ENCODE data around the gene KIF7.

The KIF7 gene

DNA sequence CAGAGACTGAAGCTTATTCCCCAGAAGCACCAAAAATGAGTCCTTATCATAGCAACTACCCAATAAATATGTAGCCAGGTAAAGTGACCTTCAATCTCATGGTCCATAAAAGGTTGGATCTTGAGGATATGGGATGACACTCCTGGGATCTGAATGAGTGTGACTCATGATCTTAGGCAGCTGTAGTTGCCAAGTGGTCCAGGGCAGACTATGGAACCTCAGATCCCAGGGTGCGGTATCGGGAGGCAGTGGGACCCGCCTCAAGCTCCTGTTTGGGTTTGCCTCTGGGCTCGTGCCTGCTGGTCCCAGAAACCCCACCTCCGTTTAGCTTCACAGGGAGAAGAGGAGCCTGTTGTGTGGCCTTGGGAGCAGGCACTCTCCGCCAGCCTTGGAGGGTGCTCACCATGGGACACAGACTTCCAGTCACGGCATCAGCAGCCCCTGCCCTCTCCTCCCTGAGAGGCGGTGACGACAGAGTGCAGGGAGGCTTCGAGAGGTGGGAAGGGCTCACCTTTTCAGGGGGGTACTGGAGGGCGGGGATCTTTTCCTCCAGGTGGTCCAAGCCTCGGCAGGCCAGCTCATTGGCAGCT lies 15.8 kb upstream of the KIF7 start:
- DNase-seq: no peak

DNA sequence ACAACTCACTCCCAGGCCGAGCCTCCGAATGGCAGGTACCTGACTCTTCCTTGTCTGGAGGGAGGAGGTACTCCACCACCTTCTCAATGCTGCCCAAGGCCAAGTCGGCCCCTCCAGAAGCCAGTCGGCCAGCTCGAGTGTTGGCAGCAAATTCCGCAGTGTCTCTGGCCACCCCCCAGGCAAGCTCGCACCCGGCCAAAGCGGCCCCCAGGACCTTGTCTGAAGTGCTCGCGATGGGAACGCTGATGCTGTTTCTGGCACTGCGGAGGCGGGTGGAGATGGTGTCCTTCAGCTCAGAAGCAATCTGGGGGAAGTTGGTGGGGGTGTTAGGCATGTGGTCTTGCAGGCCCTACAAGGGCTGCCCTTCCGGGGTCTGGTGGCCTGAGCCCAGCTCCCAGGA lies 14.7 kb upstream of the KIF7 start:
- DNase-seq: no peak

GRCh38 chr15:89669309-89669865 lies 14.1 kb upstream of the KIF7 start:
- no peak for DNase-seq

DNA sequence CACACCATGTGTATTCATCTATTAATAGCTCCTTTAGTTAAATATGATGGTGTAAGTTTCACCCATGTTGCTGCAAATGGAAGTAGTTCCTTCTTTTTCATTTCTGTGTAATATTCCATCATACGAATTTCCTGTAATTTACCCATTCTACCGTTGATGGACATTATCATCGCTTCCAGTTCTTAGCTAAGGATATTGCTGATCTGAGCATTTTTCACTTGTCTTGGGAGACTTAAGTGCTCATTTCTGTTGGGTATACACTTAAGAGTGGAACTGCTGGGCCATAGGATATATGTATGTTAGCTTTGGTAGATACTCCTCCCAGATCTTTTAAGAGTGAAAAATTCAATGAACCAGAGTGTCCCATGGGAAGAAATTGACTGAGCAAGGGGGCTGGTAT lies 12.9 kb upstream of the KIF7 start:
- DNase-seq: no peak

- no peak for DNase-seq
Observed at GRCh38 chr15:89667706-89667960, 12.4 kb upstream of the KIF7 start.

GRCh38 chr15:89666858-89667705 lies 11.8 kb upstream of the KIF7 start:
- no peak for DNase-seq

- no peak for DNase-seq
Observed at GRCh38 chr15:89666184-89666857, 11.1 kb upstream of the KIF7 start.

DNA sequence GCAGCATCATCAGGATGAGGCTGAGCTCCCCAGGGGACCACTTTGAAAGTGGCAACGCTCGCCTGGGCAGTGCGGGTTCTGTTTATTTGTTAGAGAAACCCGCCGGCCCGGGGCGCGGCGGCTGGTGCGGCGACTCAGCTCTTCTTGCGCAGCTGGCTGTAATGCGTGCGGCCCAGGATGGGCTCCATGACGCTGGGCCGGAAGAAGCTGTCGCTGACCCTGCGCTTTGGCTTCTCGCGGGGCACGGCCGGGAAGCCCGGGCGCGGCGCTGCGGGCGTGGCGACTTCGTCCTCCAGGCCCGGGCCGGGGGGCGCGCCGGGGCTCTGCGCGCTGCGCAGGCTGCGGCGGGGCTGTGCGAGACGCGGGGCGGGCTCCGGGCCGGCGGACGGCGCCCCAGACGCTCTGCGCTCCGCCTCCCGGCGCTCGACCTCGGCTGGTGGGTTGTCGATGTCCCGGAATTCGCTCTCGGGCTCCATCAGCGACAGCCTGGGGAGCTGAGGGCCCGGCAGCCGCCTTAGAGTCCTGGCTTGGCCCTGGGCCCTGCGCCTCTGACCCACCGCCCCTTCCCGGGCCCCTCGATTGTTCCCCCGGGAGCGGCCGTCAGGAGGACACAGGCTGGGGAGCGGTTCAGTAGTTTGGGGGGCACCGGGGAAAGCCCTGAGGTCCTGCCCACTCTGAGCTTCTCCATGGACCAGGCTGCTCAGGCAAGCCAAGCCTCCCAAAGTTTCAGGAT lies 10.3 kb upstream of the KIF7 start:
- DNase-seq: no peak

GRCh38 chr15:89664441-89665350 lies 9.4 kb upstream of the KIF7 start:
- DNase-seq: no peak

- DNase-seq: no peak
Observed at GRCh38 chr15:89662893-89663626, 7.8 kb upstream of the KIF7 start.

- no peak for DNase-seq
Observed at GRCh38 chr15:89660556-89660955, 5.3 kb upstream of the KIF7 start.

- DNase-seq: no peak
Observed at GRCh38 chr15:89659295-89659694, 4.0 kb upstream of the KIF7 start.

GRCh38 chr15:89657686-89658200 lies 2.5 kb upstream of the KIF7 start:
- no peak for DNase-seq

DNA sequence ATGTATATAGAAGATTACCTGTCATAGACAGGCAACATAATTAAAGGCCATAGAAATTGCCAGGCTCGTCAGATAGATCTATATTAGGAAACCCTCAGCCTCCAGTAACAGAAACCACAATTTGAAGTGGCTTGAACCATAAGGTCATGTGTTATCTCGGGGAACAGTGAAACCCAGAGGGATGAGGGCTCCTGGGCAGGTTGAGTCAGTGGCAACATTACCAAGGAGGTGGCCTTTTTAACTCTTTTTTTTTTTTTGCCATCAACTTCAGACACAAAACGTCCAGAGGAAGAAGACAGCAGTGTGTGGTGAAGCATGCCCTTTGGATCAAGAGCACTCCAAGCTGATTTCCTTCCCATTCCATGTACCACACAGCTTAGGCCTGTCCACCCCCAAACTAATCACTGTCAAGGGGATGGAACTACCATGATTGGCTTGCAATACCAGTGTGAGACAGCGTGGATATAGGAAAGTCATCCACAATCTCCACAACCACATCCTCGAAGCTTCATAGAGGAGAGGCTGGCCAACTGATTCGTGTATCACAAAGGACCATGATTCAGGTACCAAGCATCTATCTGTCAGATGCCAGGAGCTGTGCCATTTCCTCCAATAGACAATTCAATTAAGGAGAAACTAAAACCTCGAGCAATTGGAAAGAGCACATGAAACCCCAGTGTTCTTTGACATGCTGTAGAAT lies 999 bp upstream of the KIF7 start:
- no peak for DNase-seq

DNA sequence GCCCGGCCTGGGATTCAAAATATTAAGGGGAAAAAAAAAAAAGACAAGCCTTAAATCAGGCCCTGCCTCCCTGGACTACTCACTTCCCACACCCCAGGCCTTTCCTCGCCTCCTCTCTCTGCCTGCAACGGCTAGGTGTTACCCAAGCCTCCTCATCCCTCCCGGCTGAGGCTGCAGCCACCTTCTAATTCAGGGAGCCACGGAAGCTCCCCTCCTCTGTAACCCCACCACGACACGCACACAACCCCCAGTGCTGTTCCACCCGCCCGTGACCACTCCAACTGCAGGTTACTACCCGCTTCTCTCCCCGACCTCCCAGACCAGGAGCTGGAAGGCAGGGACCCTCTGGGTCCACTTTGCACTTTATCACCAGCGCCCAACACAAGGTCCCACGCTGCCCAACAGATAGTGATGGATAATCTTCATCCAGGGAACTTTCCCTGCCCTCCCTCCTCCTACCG lies 936 bp downstream of the KIF7 start:
- no peak for DNase-seq

DNA sequence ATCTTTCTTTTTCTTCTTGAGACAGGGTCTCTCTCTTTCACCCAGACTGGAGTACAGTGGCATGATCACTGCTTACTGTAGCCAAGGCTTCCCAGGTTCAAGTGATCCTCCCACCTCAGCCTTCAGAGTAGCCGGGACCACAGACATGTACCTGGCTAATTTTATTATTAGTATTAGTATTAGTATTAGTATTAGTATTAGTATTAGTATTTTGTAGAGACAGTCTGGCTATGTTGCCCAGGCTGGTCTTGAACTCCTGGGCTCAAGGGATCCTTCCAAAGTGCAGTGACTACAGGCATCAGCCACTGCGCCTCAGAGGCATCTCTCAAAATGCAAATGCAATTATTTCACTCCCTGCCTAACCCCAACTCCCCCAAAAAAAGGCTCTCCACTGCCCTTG lies 1.7 kb downstream of the KIF7 start:
- no peak for DNase-seq

- no peak for DNase-seq
Observed at GRCh38 chr15:89652666-89653065, 2.6 kb downstream of the KIF7 start.

- no peak for DNase-seq
Observed at GRCh38 chr15:89652131-89652530, 3.1 kb downstream of the KIF7 start.

GRCh38 chr15:89649716-89650115 lies 5.6 kb downstream of the KIF7 start:
- DNase-seq: no peak

DNA sequence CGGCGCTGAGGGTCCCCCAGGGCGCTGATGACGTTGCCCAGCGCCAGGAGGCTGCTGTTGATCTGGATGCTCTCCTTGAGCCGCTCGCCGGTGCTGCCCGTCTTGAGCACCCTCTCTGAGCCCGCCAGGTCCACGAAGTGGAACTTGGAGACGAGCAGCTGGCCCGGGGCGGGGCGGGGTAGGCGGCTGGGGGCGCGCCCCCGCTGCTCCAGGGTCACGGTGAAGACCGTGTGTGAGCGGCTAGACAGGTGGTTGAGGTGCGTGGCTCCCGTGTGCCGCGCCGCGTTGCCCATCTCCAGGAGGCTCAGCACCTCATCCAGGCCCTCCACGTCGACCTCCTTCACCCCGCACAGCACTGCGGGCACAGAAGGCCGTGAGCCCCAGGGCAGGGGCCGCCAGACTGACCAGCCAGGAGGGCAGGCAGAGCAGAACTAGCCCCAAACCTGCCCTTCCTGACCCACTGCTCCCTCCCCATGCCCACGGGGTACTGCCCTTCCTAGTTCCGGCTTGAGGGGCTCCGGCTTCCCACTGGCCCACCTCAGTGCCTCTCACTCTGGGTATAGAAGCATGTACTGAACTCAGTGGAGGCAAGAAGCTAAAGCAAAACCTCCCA lies 6.1 kb downstream of the KIF7 start:
- DNase-seq: no peak

Measured in activated T-cell treated with anti-CD3 and anti-CD28 coated beads, Interleukin-2, amount 50 U/mL, for 1 hour (primary cell).